Liver (tissue), 10 donors: ENCODE measurements around the gene PLCB1. TPM values are rescaled to one million over a fixed set of nuclear protein-coding genes. Genes with fewer than 3 reads are reported as not detected.

Experiments
- DNase-seq: peaks from one replicate; pipeline ENCODE4 v3.0.0-alpha.2; 2017; ENCODE audit warnings: low spot score
- H3K27ac ChIP-seq, 2 donors: one replicate each; pipeline ENCODE4 v1.7.0; 2013; ENCODE audit warnings: inconsistent platforms in 2 of 2, low read length in 2 of 2, control low read depth in 1 of 2, low read depth in 1 of 2, mild to moderate bottlenecking in 1 of 2
- H3K27me3 ChIP-seq, 4 donors: one replicate each; pipeline versions ENCODE4 v1.6.1 to v1.7.0; 2013; ENCODE audit warnings: low read length in 3 of 4, inconsistent platforms in 1 of 4, mild to moderate bottlenecking in 1 of 4, moderate library complexity in 1 of 4; ENCODE audit not compliant: control insufficient read depth in 4 of 4, insufficient read depth in 4 of 4
- H3K36me3 ChIP-seq, 4 donors: one replicate each; pipeline versions ENCODE4 v1.6.1 to v1.7.0; 2013; ENCODE audit warnings: low read length in 3 of 4, mild to moderate bottlenecking in 3 of 4, low read depth in 1 of 4, moderate library complexity in 1 of 4; ENCODE audit not compliant: control insufficient read depth in 4 of 4, insufficient read depth in 3 of 4
- H3K4me1 ChIP-seq, 4 donors: one replicate each; pipeline versions ENCODE4 v1.6.1 to v1.7.0; 2013; ENCODE audit warnings: low read length in 3 of 4, mild to moderate bottlenecking in 3 of 4, moderate library complexity in 1 of 4; ENCODE audit not compliant: control insufficient read depth in 4 of 4, insufficient read depth in 4 of 4
- H3K4me3 ChIP-seq, 3 donors: one replicate each; pipeline versions ENCODE4 v1.6.1 to v1.7.0; 2013; ENCODE audit warnings: low read length in 3 of 3, control low read depth in 1 of 3, low read depth in 1 of 3, mild to moderate bottlenecking in 1 of 3
- H3K9ac ChIP-seq, 2 donors: one replicate each; pipeline ENCODE4 v1.7.0; 2013; ENCODE audit warnings: low read length in 2 of 2, mild to moderate bottlenecking in 2 of 2, moderate library complexity in 2 of 2, control low read depth in 1 of 2, low read depth in 1 of 2
- H3K9me3 ChIP-seq, 4 donors: one replicate each; pipeline versions ENCODE4 v1.6.1 to v1.7.0; 2013; ENCODE audit warnings: low read length in 3 of 4; ENCODE audit not compliant: control insufficient read depth in 4 of 4
- FOXA1 ChIP-seq: IDR thresholded peaks from 2 replicates; pipeline ENCODE4 v1.6.1; 2016; ENCODE audit warnings: antibody characterized with exemption
- FOXA2 ChIP-seq: IDR thresholded peaks from 2 replicates; pipeline ENCODE4 v1.6.1; 2016; ENCODE audit warnings: antibody characterized with exemption
- GABPA ChIP-seq, 2 donors: IDR thresholded peaks in 1 of 2; conservative IDR thresholded peaks in 1 of 2; 2 replicates each; pipeline ENCODE4 v1.6.1; 2016; ENCODE audit warnings: antibody characterized with exemption in 2 of 2, mild to moderate bottlenecking in 1 of 2, moderate library complexity in 1 of 2
- HNF4G ChIP-seq: IDR thresholded peaks from 2 replicates; pipeline ENCODE4 v1.6.1; 2016; ENCODE audit warnings: antibody characterized with exemption
- JUND ChIP-seq, 2 donors: IDR thresholded peaks; 2 replicates each; pipeline ENCODE4 v1.6.1; 2016; ENCODE audit warnings: antibody characterized with exemption in 2 of 2
- WGBS: extraction: QIAGEN DNeasy Blood & Tissue Kit; methylation state at CpG from one replicate; pipeline ENCODE4 v1.1.7; 2013; 5-methylcytosine and 5-hydroxymethylcytosine counted together
- polyA plus RNA-seq, 2 donors: library from polyadenylated mRNA; stranded (reverse) in 1 of 2; unstranded in 1 of 2; fragments of 200-250 nt in 1 of 2; fragments of >200 nt in 1 of 2; fragmentation: Nextera tagmentation in 1 of 2; extraction: Ambion mirVana in 1 of 2; gene quantifications; one replicate each; pipeline versions ENCODE4 v1.2.1 to v1.2.3, GENCODE V29; 2013 to 2015
- small RNA-seq: library from RNA; depleted of rRNA; stranded (forward); fragments of <200 nt; gene quantifications from one replicate; pipeline ENCODE3, GENCODE V24; 2014
- total RNA-seq, 2 donors: library from RNA; depleted of rRNA; stranded (reverse); fragments of >200 nt; gene quantifications; one replicate each; pipeline ENCODE4 v1.2.3, GENCODE V29; 2014
- TF ChIP-seq, protein P1 (sequence below): IDR thresholded peaks from 2 replicates; pipeline ENCODE4 v1.6.1; 2016; ENCODE audit warnings: antibody characterized with exemption
- TF ChIP-seq, protein P2 (sequence below): fragments of 150-350 bp; IDR thresholded peaks from 2 replicates; pipeline ENCODE4 v1.5.1; 2017; ENCODE audit warnings: improper control_type of control experiment, low read depth, low read length; ENCODE audit not compliant: missing input control
- TF ChIP-seq, protein P3 (sequence below): IDR thresholded peaks from 2 replicates; pipeline ENCODE4 v1.6.1; 2016; ENCODE audit warnings: antibody characterized with exemption
- donor health status: healthy.
- donor health status: healthy.
- donor health status: healthy.
- donor health status: healthy.
- donor health status: healthy.

PLCB1 gene
- total and polyA plus RNA-seq, 4 donors: 3.7 to 13.5 (median 5.9) TPM

DNA sequence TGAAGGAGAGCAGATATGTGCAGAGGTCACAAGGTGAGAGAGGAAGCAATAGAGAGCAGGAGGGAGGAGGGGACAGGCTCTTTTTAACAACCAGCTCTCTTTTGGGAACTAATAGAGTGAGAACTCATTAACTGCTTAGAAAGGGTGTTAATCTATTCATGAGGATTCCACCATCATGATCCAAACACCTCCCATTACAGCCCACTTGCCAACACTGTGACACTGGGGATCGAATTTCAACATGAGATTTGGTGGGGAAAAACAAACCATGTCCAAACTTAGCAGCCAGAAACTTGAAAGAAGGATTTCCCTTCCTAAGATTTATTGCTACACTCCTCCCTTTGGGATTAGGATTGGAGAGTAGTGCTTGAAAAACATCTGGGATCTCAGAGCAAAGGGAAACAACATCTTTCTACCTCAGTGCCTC lies 801.3 kb downstream of the PLCB1 start:
- Histone ChIP-seq H3K27me3 (no peaks in the 10 kb centered on the region), H3K9me3 (no peaks in the 10 kb centered on the region), H3K9ac (no peak overlapping the region), H3K36me3 (no peaks in the 10 kb centered on the region), H3K4me3 (no peak overlapping the region), H3K4me1 (no peaks in the 10 kb centered on the region), H3K27ac (no peak overlapping the region)
- DNase-seq: no peak
- 45% methylated on average over 1 of the region's 1 CpG for WGBS
- TF ChIP-seq, protein P1, sequence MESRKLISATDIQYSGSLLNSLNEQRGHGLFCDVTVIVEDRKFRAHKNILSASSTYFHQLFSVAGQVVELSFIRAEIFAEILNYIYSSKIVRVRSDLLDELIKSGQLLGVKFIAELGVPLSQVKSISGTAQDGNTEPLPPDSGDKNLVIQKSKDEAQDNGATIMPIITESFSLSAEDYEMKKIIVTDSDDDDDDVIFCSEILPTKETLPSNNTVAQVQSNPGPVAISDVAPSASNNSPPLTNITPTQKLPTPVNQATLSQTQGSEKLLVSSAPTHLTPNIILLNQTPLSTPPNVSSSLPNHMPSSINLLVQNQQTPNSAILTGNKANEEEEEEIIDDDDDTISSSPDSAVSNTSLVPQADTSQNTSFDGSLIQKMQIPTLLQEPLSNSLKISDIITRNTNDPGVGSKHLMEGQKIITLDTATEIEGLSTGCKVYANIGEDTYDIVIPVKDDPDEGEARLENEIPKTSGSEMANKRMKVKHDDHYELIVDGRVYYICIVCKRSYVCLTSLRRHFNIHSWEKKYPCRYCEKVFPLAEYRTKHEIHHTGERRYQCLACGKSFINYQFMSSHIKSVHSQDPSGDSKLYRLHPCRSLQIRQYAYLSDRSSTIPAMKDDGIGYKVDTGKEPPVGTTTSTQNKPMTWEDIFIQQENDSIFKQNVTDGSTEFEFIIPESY: no peak
- TF ChIP-seq, protein P2, sequence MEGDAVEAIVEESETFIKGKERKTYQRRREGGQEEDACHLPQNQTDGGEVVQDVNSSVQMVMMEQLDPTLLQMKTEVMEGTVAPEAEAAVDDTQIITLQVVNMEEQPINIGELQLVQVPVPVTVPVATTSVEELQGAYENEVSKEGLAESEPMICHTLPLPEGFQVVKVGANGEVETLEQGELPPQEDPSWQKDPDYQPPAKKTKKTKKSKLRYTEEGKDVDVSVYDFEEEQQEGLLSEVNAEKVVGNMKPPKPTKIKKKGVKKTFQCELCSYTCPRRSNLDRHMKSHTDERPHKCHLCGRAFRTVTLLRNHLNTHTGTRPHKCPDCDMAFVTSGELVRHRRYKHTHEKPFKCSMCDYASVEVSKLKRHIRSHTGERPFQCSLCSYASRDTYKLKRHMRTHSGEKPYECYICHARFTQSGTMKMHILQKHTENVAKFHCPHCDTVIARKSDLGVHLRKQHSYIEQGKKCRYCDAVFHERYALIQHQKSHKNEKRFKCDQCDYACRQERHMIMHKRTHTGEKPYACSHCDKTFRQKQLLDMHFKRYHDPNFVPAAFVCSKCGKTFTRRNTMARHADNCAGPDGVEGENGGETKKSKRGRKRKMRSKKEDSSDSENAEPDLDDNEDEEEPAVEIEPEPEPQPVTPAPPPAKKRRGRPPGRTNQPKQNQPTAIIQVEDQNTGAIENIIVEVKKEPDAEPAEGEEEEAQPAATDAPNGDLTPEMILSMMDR: no peak
- TF ChIP-seq JUND (IDR thresholded peaks at IDR 0.05): no peak

DNA sequence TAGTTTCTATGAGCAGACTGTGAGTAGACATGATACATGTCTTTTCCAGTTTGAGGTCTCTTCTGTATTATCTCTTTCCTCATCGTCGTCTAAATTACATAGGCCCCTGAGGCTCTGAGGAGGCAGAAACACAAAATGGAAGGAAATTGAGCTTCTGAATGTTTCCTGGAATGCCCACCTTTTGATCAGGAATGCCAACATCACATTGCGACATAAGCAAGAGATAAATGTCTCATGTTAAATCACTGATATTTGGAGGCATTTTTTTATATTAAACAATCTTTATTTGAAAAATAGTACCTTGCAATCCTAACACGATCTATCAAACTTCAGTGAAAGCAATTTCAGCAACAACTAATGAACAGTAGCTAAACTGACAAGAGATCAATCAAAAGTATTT lies 802.3 kb downstream of the PLCB1 start:
- H3K27me3 ChIP-seq: no peaks in the 10 kb centered on the region
- no peak overlapping the region for H3K9ac ChIP-seq
- TF ChIP-seq FOXA2 (no peak), HNF4G (no peak), FOXA1 (no peak), JUND (IDR thresholded peaks at IDR 0.05) (no peak), GABPA (IDR thresholded peaks at IDR 0.05 in 1 of 2, conservative IDR thresholded peaks at IDR 0.05 in 1 of 2) (no peak)
- TF ChIP-seq, protein P3, sequence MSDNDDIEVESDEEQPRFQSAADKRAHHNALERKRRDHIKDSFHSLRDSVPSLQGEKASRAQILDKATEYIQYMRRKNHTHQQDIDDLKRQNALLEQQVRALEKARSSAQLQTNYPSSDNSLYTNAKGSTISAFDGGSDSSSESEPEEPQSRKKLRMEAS: no peak
- H3K4me3 ChIP-seq: no peak overlapping the region
- H3K36me3 ChIP-seq: no peaks in the 10 kb centered on the region
- WGBS: 80% methylated on average over 4 of the region's 4 CpGs
- H3K4me1 ChIP-seq: no peaks in the 10 kb centered on the region
- DNase-seq: no peak
- no peak overlapping the region for H3K27ac ChIP-seq
- no peaks in the 10 kb centered on the region for H3K9me3 ChIP-seq

Small RNA genes lying within 50 kb of the gene (small RNA-seq; reads per million reads assigned to genes)
- not detected for gene AL445567.1
- not detected for gene RNU105B

Other genes with a start within 250 kb of the PLCB1 start
- 100 to 1,000 TPM in 1 of 2 donors, 10 to 100 TPM in 1; 17.8 to 163 TPM for gene HAO1, start 191.8 kb upstream of the PLCB1 start, total RNA-seq
- gene HAO1, start 191.8 kb upstream of the PLCB1 start, polyA plus RNA-seq: 100 to 1,000 TPM; 160 to 164 TPM
- 10 to 100 TPM; 16.8 to 17.3 TPM for gene TMX4, start 112.5 kb upstream of the PLCB1 start, total RNA-seq
- 10 to 100 TPM; 12.6 to 15.0 TPM for gene TMX4, start 112.5 kb upstream of the PLCB1 start, polyA plus RNA-seq